ENCODE results near the gene ABLIM3.

- TF ChIP-seq LEF1 (IDR thresholded peaks at IDR 0.05; ENCODE audit: borderline replicate concordance) (no peak), FOXK2 (IDR thresholded peaks at IDR 0.05) (no peak), ELF4 (IDR thresholded peaks at IDR 0.05) (no peak), FOXM1 (IDR thresholded peaks at IDR 0.05; ENCODE audit: borderline replicate concordance) (no peak), SP1 (IDR thresholded peaks at IDR 0.05) (no peak), BHLHE40 (IDR thresholded peaks at IDR 0.05; ENCODE audit: borderline replicate concordance) (no peak), SUZ12 (IDR thresholded peaks at IDR 0.05) (no peak), NFRKB (IDR thresholded peaks at IDR 0.05) (no peak), FOXA1 (IDR thresholded peaks at IDR 0.05) (no peak)
These were observed 12.1 kb upstream of the ABLIM3 start for GRCh38 chr5:149129181-149129580.
